A673 (cell line): ENCODE data around the gene COQ6. TPM values are rescaled to one million over a fixed set of nuclear protein-coding genes. Genes with fewer than 3 reads are reported as not detected.

Experiments used
- BruUV-seq: library from RNA; stranded (reverse); fragments of 400-500 nt; replicated peaks from 2 replicates; lab custom pipeline; 2021; lab: Mats Ljungman, UMichigan
- CTCF ChIA-PET: fragments of 300-600 bp; sonication (Branson Sonifier 250); formaldehyde crosslinking; loops from one replicate; lab custom pipeline; 2022; ENCODE audit warnings: antibody characterized with exemption; lab: Charles Lee
- POLR2A ChIA-PET: fragments of 300-600 bp; sonication (Branson Sonifier 250); formaldehyde crosslinking; loops from one replicate; lab custom pipeline; 2022; ENCODE audit warnings: antibody characterized with exemption; ENCODE audit not compliant: low non-redundant PET; lab: Charles Lee
- DNase-seq: peaks from one replicate; pipeline ENCODE4 v3.0.0-alpha.2; 2015; ENCODE audit warnings: low spot score
- H3K27ac ChIP-seq: fragments of 200-600 bp; sonication (generic); 2 replicates; pipeline ENCODE4 v1.5.1; 2016; ENCODE audit warnings: mixed run types, low read depth, mild to moderate bottlenecking, mixed read lengths, antibody characterized with exemption, low read length; ENCODE audit not compliant: poor library complexity, severe bottlenecking
- H3K27me3 ChIP-seq: fragments of 200-600 bp; sonication (generic); replicated peaks from 2 replicates; pipeline ENCODE4 v1.6.1; 2017; ENCODE audit warnings: mixed run types, low read depth, mild to moderate bottlenecking, mixed read lengths, antibody characterized with exemption, low read length; ENCODE audit not compliant: insufficient read depth, poor library complexity
- H3K36me3 ChIP-seq: fragments of 200-600 bp; sonication (generic); 2 replicates; pipeline ENCODE4 v1.6.1; 2016; ENCODE audit warnings: mixed run types, mild to moderate bottlenecking, mixed read lengths, antibody characterized with exemption, low read length; ENCODE audit not compliant: insufficient read depth, poor library complexity, severe bottlenecking
- H3K4me1 ChIP-seq: fragments of 200-600 bp; sonication (generic); 2 replicates; pipeline ENCODE4 v1.6.1; 2017; ENCODE audit warnings: mixed run types, mild to moderate bottlenecking, mixed read lengths, antibody characterized with exemption, low read length; ENCODE audit not compliant: insufficient read depth, poor library complexity, severe bottlenecking
- H3K4me3 ChIP-seq: fragments of 200-600 bp; sonication (generic); 2 replicates; pipeline ENCODE4 v1.5.1; 2016; ENCODE audit warnings: low read depth, mixed run types, mild to moderate bottlenecking, mixed read lengths, low read length; ENCODE audit not compliant: poor library complexity, severe bottlenecking
- H3K9me3 ChIP-seq: fragments of 200-600 bp; sonication (generic); 2 replicates; pipeline ENCODE4 v1.6.1; 2016; ENCODE audit warnings: mixed run types, low read depth, mild to moderate bottlenecking, mixed read lengths, antibody characterized with exemption, low read length; ENCODE audit not compliant: poor library complexity, severe bottlenecking
- EZH2 ChIP-seq: fragments of 200-600 bp; sonication (generic); IDR thresholded peaks from 2 replicates; pipeline ENCODE4 v1.6.1; 2017; ENCODE audit warnings: borderline replicate concordance, low read depth, mild to moderate bottlenecking, mixed read lengths, antibody characterized with exemption, low read length; ENCODE audit not compliant: poor library complexity, severe bottlenecking
- intact Hi-C: fragments of 100-400 bp; cut with micrococcal nuclease; formaldehyde crosslinking; loops from one replicate; pipeline ENCODE4 v1.10.0; 2022; ENCODE audit not compliant: unreplicated experiment
- total RNA-seq: library from RNA; stranded (reverse); gene quantifications from 2 replicates; pipeline ENCODE4 v1.2.3, GENCODE V29; 2021
- TF ChIP-seq, protein P1 (sequence below): fragments of 300-800, 200-600 bp; sonication (generic); conservative IDR thresholded peaks from 2 replicates; pipeline ENCODE4 v1.5.1; 2017; ENCODE audit warnings: low read depth, mild to moderate bottlenecking, antibody characterized with exemption, low read length, moderate library complexity, mixed read lengths

Gene COQ6
- total RNA-seq, 1 experiment from 2014 or later: 23.7 TPM

DNA sequence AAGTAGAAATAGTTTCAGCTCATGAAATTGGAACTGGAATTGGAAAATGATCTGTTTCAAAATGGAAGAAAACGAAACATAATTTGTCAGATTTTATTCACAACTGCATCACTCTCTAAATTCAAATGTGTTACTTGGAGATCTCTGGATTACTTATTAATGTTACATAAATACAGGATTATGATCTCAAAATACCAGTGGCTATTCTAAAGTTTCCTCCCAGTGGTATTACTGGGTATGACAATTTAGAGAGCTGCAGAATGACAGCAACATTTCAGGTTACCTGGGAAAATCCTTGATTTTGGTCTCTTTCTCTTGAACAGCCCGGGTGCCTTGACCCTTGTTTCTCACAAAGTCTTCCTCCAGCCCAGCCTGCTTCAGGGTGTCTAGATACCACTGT lies 14.4 kb upstream of the COQ6 start:
- Histone ChIP-seq H3K27ac (no peak overlapping the region), H3K9me3 (no peaks in the 10 kb centered on the region), H3K4me1 (no peaks in the 10 kb centered on the region), H3K4me3 (no peak overlapping the region), H3K27me3 (no peaks in the 10 kb centered on the region), H3K36me3 (peaks cover 38% of the 10 kb centered on the region)
- TF ChIP-seq, protein P1, sequence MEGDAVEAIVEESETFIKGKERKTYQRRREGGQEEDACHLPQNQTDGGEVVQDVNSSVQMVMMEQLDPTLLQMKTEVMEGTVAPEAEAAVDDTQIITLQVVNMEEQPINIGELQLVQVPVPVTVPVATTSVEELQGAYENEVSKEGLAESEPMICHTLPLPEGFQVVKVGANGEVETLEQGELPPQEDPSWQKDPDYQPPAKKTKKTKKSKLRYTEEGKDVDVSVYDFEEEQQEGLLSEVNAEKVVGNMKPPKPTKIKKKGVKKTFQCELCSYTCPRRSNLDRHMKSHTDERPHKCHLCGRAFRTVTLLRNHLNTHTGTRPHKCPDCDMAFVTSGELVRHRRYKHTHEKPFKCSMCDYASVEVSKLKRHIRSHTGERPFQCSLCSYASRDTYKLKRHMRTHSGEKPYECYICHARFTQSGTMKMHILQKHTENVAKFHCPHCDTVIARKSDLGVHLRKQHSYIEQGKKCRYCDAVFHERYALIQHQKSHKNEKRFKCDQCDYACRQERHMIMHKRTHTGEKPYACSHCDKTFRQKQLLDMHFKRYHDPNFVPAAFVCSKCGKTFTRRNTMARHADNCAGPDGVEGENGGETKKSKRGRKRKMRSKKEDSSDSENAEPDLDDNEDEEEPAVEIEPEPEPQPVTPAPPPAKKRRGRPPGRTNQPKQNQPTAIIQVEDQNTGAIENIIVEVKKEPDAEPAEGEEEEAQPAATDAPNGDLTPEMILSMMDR: peak; percentile 30; the same call in 1 of the 2 replicates
- no peak for TF ChIP-seq EZH2
- ChIA-PET CTCF (no interaction called here), POLR2A (no interaction called here)
- DNase-seq: peak; percentile 26
- intact Hi-C loops: no loop called here
- no TSS peak for BruUV-seq

DNA sequence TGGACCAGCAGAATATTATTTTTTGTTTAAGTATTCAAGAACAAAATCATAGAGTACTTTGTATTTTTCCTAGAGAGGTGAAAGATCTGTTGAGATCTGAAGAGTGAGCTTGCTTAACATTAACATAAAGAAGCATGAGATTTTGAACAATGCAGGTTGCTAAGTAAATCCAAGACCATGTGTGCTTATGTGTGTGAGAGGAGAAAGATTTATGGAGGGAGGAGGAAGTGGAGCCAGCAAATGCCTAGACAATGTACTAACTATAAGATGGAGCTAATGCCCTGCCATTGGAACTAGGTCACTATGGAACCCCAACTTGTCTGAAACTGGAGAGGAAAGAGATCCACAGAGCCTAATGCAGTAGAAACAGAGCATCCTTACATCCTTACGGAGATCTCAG lies 13.6 kb upstream of the COQ6 start:
- TF ChIP-seq, protein P1: no peak
- TF ChIP-seq EZH2: no peak
- Histone ChIP-seq H3K4me3 (no peak overlapping the region), H3K36me3 (peaks cover 29% of the 10 kb centered on the region), H3K27me3 (no peaks in the 10 kb centered on the region), H3K9me3 (no peaks in the 10 kb centered on the region), H3K4me1 (no peaks in the 10 kb centered on the region), H3K27ac (no peak overlapping the region)
- no peak for DNase-seq
- intact Hi-C loops: no loop called here
- BruUV-seq: no TSS peak
- ChIA-PET POLR2A (no interaction called here), CTCF (no interaction called here)

DNA sequence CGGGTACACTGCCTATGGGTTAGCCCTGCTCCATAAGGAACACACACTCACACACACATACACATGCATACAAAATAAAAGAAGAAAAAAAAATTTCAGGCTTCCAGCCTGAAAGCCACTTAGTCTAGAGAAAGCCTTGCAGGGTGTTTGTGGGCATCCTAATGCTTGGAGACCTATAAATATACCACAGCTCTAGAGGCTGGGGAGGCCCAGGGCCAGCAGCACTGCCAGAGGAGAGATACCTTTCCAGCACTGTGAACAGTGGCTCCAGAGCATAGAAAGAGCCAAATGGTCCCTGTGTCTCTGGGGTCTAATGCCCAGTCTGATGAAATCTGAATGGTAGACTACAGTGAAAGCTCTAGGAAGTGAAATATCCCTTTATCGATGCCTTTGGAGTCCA lies 13.1 kb upstream of the COQ6 start:
- H3K9me3 ChIP-seq: no peaks in the 10 kb centered on the region
- H3K27ac ChIP-seq: no peak overlapping the region
- H3K4me3 ChIP-seq: no peak overlapping the region
- DNase-seq: no peak
- BruUV-seq: no TSS peak
- POLR2A ChIA-PET: no interaction called here
- H3K4me1 ChIP-seq: no peaks in the 10 kb centered on the region
- CTCF ChIA-PET: no interaction called here
- intact Hi-C loops: no loop called here
- H3K36me3 ChIP-seq: peaks cover 24% of the 10 kb centered on the region
- TF ChIP-seq, protein P1: no peak
- TF ChIP-seq EZH2: no peak
- H3K27me3 ChIP-seq: no peaks in the 10 kb centered on the region
